ENCODE measurements around the gene PLEKHN1. TPM values are rescaled to one million over a fixed set of nuclear protein-coding genes. Genes with fewer than 3 reads are reported as not detected.
A peak's percentile ranks its signal among the peaks of the same experiment; 100 is the strongest.

The PLEKHN1 gene
- total RNA-seq, 1 experiment from 2014 or later: 9.1 TPM

GRCh38 chr1:974293-974640 is 8.0 kb downstream of the PLEKHN1 start:
- no peak overlapping the region for H3K4me2 ChIP-seq
- no peak for TF ChIP-seq CTCF (conservative IDR thresholded peaks at IDR 0.05)
- no peak for TF ChIP-seq EZH2 (IDR thresholded peaks at IDR 0.05; ENCODE audit: low read depth)
- H3K36me3 ChIP-seq (ENCODE audit: low read depth): no peaks in the 10 kb centered on the region
- no peaks in the 10 kb centered on the region for H4K20me1 ChIP-seq (ENCODE audit: insufficient read depth)
- POLR2A ChIA-PET (ENCODE audit: unreplicated experiment): no interaction called here
- no peaks in the 10 kb centered on the region for H3K79me2 ChIP-seq (ENCODE audit: low read depth)
- peaks cover 34% of the 10 kb centered on the region for H3F3A ChIP-seq (ENCODE audit: insufficient read depth, low read depth)
- no peak for DNase-seq
- H3K27me3 ChIP-seq (ENCODE audit: insufficient read depth, low read depth): no peaks in the 10 kb centered on the region
- no peak overlapping the region for H3K4me3 ChIP-seq
- H3K9me2 ChIP-seq (ENCODE audit: insufficient read depth): no peaks in the 10 kb centered on the region
- H3K4me1 ChIP-seq (replicated peaks; ENCODE audit: insufficient read depth): peaks cover 13% of the 10 kb centered on the region
- H3K27ac ChIP-seq: no peak overlapping the region
- intact Hi-C loops (cut with micrococcal nuclease; ENCODE audit: unreplicated experiment): no loop called here
- CTCF ChIA-PET: no interaction called here
- no peaks in the 10 kb centered on the region for H3K9me3 ChIP-seq (ENCODE audit: insufficient read depth, low read depth)
- H2AFZ ChIP-seq: no peak overlapping the region
- no TSS peak for BruUV-seq (replicated peaks)

GRCh38 chr1:974687-975328 is 8.5 kb downstream of the PLEKHN1 start:
- intact Hi-C loops (cut with micrococcal nuclease; ENCODE audit: unreplicated experiment): no loop called here
- no peaks in the 10 kb centered on the region for H3K36me3 ChIP-seq (ENCODE audit: low read depth)
- no peak overlapping the region for H2AFZ ChIP-seq
- H3K4me2 ChIP-seq: peak overlapping the region; percentile 99; the same call in 1 of the 2 replicates
- peaks cover 13% of the 10 kb centered on the region for H3K4me1 ChIP-seq (replicated peaks; ENCODE audit: insufficient read depth)
- no peak overlapping the region for H3K27ac ChIP-seq
- H3K9me3 ChIP-seq (ENCODE audit: insufficient read depth, low read depth): no peaks in the 10 kb centered on the region
- no peaks in the 10 kb centered on the region for H3K9me2 ChIP-seq (ENCODE audit: insufficient read depth)
- H3K79me2 ChIP-seq (ENCODE audit: low read depth): no peaks in the 10 kb centered on the region
- peaks cover 33% of the 10 kb centered on the region for H3F3A ChIP-seq (ENCODE audit: insufficient read depth, low read depth)
- H4K20me1 ChIP-seq (ENCODE audit: insufficient read depth): no peaks in the 10 kb centered on the region
- no peak for DNase-seq
- H3K4me3 ChIP-seq: no peak overlapping the region; the same call in 1 of the 2 replicates
- TF ChIP-seq CTCF (conservative IDR thresholded peaks at IDR 0.05) (no peak), EZH2 (IDR thresholded peaks at IDR 0.05; ENCODE audit: low read depth) (no peak)
- no TSS peak for BruUV-seq (replicated peaks)
- ChIA-PET CTCF (no interaction called here), POLR2A (ENCODE audit: unreplicated experiment) (no interaction called here)
- no peaks in the 10 kb centered on the region for H3K27me3 ChIP-seq (ENCODE audit: insufficient read depth, low read depth)

- BruUV-seq (replicated peaks): no TSS peak
- Histone ChIP-seq H3K36me3 (ENCODE audit: low read depth) (no peaks in the 10 kb centered on the region), H3F3A (ENCODE audit: insufficient read depth, low read depth) (peaks cover 33% of the 10 kb centered on the region), H3K4me3 (peak overlapping the region; percentile 62; the same call in 1 of the 2 replicates), H3K27me3 (ENCODE audit: insufficient read depth, low read depth) (no peaks in the 10 kb centered on the region), H3K27ac (peak overlapping the region; percentile 59; the same call in 1 of the 2 replicates), H2AFZ (no peak overlapping the region), H3K9me2 (ENCODE audit: insufficient read depth) (no peaks in the 10 kb centered on the region), H3K4me2 (peak overlapping the region; percentile 99), H3K9me3 (ENCODE audit: insufficient read depth, low read depth) (no peaks in the 10 kb centered on the region), H4K20me1 (ENCODE audit: insufficient read depth) (no peaks in the 10 kb centered on the region), H3K79me2 (ENCODE audit: low read depth) (no peaks in the 10 kb centered on the region), H3K4me1 (replicated peaks; ENCODE audit: insufficient read depth) (peaks cover 13% of the 10 kb centered on the region)
- intact Hi-C loops (cut with micrococcal nuclease; ENCODE audit: unreplicated experiment): no loop called here
- DNase-seq: no peak
- TF ChIP-seq CTCF (conservative IDR thresholded peaks at IDR 0.05) (no peak), EZH2 (IDR thresholded peaks at IDR 0.05; ENCODE audit: low read depth) (no peak)
- CTCF ChIA-PET: no interaction called here
- POLR2A ChIA-PET (ENCODE audit: unreplicated experiment): no interaction called here
Observed at GRCh38 chr1:975365-975764, 9.1 kb downstream of the PLEKHN1 start.
